ENCODE results near the gene SMARCD2.
A peak's percentile ranks its signal among the peaks of the same experiment; 100 is the strongest.
"Not testable (repeated sequence)": the region's sequence is repeated elsewhere in the genome, so short reads cannot be mapped to it uniquely, and the experiment has no call there.

Gene SMARCD2

DNA sequence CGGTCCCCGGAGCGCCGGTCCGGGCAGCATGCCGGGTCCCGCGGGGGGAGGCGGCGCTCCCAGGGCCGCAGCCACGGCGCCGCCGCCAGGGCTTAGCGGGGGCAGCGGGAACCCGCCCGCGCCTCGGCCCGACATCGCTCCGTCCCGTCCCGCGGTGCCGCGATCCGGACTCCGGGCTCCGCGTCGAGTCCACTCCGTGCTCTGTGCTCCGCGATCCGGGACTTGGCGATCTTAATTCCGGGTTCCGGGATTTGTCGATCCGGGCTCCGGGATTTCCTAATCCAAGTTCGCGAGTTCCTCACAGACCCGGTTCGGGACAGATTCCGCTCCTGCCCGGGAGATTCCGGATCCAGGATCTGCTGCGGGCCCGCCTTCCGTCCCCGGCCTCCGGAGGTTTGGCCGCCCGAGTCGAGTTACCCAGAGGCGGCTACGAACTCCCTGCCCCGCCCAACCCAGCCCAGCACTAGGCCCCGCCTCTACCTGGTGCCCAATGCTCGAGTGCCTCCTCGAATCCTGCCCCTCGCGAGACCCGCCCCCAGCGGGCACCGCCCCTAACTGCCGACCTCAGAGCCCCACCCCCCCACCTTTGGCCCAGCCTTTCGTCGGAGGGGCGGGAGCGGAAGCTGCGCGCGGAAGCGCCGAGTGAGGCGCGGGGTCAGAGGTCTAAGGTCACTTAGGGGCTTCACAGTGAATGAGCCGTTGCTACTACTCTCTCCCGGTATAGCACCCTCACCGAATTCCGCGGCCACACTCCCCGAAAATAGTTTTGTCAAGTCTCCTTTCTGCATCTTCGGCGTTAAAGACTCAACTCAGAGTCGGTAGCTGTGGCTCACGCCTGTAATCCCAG, at the start of gene SMARCD2:
SMARCD2 (minus strand) TSS at position 146 of the 847 bp plus-strand sequence; CDS start at position 135, 11 bp downstream.
- in situ Hi-C loops (cut with HindIII; ENCODE audit: low pct_ligation_motif_present, low pct_unique_long_range_greater_than_20kb, low sequenced_read_pairs) = no loop called here
- peak; percentile 99 for DNase-seq

GRCh38 chr17:63889026-63889848, 46.8 kb upstream of the SMARCD2 start:
- DNase-seq = peak; percentile 45
- in situ Hi-C loops (cut with HindIII; ENCODE audit: low pct_ligation_motif_present, low pct_unique_long_range_greater_than_20kb, low sequenced_read_pairs) = not testable (repeated sequence)

- DNase-seq; in situ Hi-C loops (cut with HindIII; ENCODE audit: low pct_ligation_motif_present, low pct_unique_long_range_greater_than_20kb, low sequenced_read_pairs): not testable (repeated sequence)
Measured at GRCh38 chr17:63885119-63885518, 42.6 kb upstream of the SMARCD2 start.

GRCh38 chr17:63882626-63883126, 40.2 kb upstream of the SMARCD2 start:
- DNase-seq; in situ Hi-C loops (cut with HindIII; ENCODE audit: low pct_ligation_motif_present, low pct_unique_long_range_greater_than_20kb, low sequenced_read_pairs): not testable (repeated sequence)

DNA sequence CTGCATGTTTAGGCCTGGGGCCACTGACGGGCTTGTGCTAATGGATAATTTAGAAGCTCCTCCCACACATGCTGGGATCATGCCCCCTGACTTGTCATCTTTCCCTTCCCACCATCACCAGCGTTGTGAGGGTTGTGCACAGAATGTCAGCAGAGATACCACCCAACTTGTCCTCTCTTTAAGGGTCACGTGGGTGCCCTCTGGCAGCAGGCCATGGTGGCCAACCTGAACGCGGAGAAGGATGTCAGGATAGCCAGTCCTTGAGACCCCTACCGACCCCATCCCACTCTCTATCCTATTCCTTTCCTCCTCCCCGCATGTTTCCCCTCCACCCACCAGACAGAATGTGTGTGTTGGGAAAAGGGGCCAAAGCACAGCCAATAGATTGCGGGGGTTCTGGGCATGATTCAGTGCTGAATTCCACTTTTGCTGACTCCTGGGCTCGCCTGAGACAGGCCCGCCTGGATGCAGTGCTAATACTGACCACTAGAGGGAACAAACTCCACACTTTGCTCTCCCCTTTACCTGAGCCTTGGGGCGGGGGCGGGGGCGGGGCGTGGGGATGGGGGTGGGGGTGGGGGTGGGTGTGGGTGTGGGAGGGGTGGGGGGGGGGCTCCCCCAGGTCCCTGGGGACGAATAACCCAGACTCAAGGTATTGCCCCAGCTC, 39.6 kb upstream of the SMARCD2 start, which contains the start of gene GH2:
GH2 (minus strand) TSS at position 10 of the 667 bp plus-strand sequence. CDS start 143 bp downstream, outside the sequence.
- in situ Hi-C loops (cut with HindIII; ENCODE audit: low pct_ligation_motif_present, low pct_unique_long_range_greater_than_20kb, low sequenced_read_pairs) = no loop called here
- peak; percentile 62 for DNase-seq

DNA sequence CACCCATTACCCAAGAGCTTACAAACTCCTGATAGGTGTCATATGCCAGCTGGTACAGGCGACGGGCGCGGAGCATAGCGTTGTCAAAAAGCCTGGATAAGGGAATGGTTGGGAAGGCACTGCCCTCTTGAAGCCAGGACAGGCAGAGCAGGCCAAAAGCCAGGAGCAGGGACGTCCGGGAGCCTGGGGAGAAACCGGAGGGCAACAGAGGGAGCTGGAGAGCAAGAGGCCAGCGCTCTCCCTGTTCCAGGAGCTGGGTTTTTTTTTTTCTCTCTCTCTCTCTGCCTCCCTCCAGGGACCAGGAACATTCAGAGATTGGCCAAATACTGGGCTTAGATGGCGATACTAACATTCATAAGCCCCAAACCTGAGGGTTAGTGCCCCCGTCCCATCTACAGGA, 38.9 kb upstream of the SMARCD2 start:
- in situ Hi-C loops (cut with HindIII; ENCODE audit: low pct_ligation_motif_present, low pct_unique_long_range_greater_than_20kb, low sequenced_read_pairs); DNase-seq: not testable (repeated sequence)

GRCh38 chr17:63880706-63881105, 38.2 kb upstream of the SMARCD2 start:
- in situ Hi-C loops (cut with HindIII; ENCODE audit: low pct_ligation_motif_present, low pct_unique_long_range_greater_than_20kb, low sequenced_read_pairs) = no loop called here
- no peak for DNase-seq

DNA sequence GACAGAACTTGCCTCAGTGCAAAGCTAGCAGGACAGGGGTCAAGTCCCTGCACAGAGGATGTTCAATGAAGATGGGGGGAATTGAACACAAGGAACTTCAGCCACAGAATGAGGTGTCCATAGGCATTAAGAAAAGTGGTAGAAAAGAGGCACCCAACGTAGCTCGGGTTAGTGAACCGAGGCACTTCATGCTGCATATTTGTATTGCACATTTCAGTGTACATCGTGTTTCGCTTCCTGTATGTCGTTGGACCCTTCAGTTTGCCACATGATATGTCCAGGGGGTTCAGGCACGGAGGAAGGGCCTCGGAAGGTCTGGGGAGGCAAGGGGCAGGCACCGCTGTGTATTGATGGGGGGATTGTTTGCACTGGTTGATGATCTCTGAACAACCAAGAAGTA, 35.9 kb upstream of the SMARCD2 start:
- in situ Hi-C loops (cut with HindIII; ENCODE audit: low pct_ligation_motif_present, low pct_unique_long_range_greater_than_20kb, low sequenced_read_pairs); DNase-seq: not testable (repeated sequence)

GRCh38 chr17:63874693-63875092, 32.2 kb upstream of the SMARCD2 start:
- DNase-seq; in situ Hi-C loops (cut with HindIII; ENCODE audit: low pct_ligation_motif_present, low pct_unique_long_range_greater_than_20kb, low sequenced_read_pairs): not testable (repeated sequence)

DNA sequence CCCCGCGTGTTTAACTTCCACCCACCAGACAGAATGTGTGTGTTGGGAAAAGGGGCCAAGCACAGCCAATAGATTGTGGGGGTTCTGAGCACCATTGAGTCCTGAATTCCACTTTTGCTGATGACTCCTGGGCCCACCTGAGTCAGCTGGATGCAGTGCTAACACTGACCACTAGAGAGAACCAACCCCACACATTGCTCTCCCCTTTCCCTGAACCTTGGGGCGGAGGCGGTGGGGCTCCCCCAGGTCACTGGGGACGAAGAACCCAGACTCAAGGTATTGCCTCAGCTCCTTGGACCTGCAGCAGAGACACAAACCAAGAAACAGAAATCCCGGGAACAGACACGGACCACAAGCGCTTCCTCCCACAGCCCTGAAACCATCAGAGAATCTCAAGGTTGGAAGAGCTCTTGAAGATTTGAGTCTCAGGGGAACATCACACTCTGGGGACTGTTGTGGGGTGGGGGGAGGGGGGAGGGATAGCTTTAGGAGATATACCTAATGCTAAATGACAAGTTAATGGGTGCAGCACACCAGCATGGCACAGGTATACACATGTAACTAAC, 31.7 kb upstream of the SMARCD2 start:
- DNase-seq; in situ Hi-C loops (cut with HindIII; ENCODE audit: low pct_ligation_motif_present, low pct_unique_long_range_greater_than_20kb, low sequenced_read_pairs): not testable (repeated sequence)

DNA sequence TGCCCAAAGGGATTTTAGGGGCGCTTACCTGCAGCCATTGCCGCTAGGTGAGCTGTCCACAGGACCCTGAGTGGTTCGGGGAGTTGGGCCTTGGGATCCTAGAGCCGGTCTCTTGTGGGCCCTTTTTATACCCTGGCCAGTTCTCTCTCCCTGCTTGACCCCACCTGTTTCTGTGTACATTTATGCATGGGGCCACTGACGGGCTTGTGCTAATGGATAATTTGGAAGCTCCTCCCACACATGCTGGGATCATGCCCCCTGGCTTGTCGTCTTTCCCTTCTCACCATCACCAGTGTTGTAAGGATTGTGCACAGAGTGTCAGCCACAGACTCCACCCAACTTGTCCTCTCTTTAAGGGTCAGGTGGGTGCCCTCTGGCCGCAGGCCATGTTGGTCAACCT, 31.1 kb upstream of the SMARCD2 start, which contains the start of gene CSH2:
CSH2 (minus strand) TSS at position 101 of the 400 bp plus-strand sequence; CDS start at position 38, 63 bp downstream.
- DNase-seq; in situ Hi-C loops (cut with HindIII; ENCODE audit: low pct_ligation_motif_present, low pct_unique_long_range_greater_than_20kb, low sequenced_read_pairs): not testable (repeated sequence)

- in situ Hi-C loops (cut with HindIII; ENCODE audit: low pct_ligation_motif_present, low pct_unique_long_range_greater_than_20kb, low sequenced_read_pairs) = not testable (repeated sequence)
- peak; percentile 69 for DNase-seq
Measured at GRCh38 chr17:63871646-63872365, 29.3 kb upstream of the SMARCD2 start.

DNA sequence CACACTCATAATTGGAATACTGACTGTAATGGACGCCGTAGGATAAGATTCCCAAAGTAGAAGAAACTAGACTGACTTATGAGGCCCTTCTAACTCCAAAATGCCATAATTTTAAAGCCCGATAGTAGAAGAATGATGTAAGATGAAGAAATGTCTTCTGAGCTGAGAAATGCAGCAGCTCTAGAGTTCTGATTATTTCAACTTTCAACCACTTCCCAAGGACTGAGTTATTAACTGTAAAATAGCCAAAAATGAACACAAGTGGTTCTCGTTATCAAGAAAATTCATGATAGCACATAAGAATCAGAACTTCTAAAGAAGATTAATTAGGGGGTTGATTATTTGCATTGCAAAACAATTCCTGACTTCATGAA, 27.8 kb upstream of the SMARCD2 start:
- in situ Hi-C loops (cut with HindIII; ENCODE audit: low pct_ligation_motif_present, low pct_unique_long_range_greater_than_20kb, low sequenced_read_pairs) = not testable (repeated sequence)

DNA sequence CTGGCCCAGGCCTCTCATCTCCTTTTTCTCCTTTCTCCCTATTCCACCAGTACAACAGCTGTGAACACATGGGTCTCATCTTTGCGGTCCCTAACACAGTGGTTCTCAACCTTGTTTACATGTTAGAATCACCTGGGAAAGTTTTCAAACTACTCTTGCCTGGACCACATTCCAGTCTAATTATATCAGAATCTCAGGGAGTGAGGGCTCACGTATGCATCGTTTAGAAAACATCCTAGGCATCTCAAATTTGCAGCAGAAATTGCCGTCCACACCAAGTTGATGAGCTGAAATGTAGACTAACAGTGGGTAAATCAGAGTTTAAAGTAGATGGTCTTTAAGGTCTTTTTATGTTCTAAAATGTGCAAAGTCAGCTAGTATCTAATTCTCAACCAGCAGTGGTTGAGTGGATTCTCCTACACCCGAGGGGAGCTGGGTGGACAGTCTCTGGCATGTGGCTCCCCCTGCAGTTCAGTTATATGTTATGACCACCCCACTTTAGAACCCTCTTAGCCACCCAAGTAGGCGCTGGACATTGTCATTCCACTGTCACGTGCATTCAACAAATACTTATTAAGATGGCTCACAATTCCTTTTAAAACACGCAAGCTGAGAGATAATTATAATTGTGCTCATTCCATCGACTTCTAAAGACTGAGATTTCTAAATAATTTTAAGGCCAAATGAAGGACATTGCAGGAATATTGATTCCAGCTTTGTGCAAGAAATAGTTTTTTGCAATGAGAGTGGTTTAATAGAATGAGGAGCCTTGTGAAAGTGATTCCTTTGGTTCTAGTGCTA, 27.2 kb upstream of the SMARCD2 start:
- DNase-seq = peak; percentile 36
- in situ Hi-C loops (cut with HindIII; ENCODE audit: low pct_ligation_motif_present, low pct_unique_long_range_greater_than_20kb, low sequenced_read_pairs) = not testable (repeated sequence)

More for the DNA sequence above, 27.8 kb upstream of the SMARCD2 start:
- DNase-seq = not testable (repeated sequence)

- DNase-seq; in situ Hi-C loops (cut with HindIII; ENCODE audit: low pct_ligation_motif_present, low pct_unique_long_range_greater_than_20kb, low sequenced_read_pairs): not testable (repeated sequence)
Measured at GRCh38 chr17:63866625-63867024, 24.1 kb upstream of the SMARCD2 start.

- no peak for DNase-seq
Measured at GRCh38 chr17:63859257-63859656, 16.8 kb upstream of the SMARCD2 start.

GRCh38 chr17:63856425-63856824, 13.9 kb upstream of the SMARCD2 start:
- in situ Hi-C loops (cut with HindIII; ENCODE audit: low pct_ligation_motif_present, low pct_unique_long_range_greater_than_20kb, low sequenced_read_pairs); DNase-seq: not testable (repeated sequence)

More at GRCh38 chr17:63859257-63859656, 16.8 kb upstream of the SMARCD2 start:
- in situ Hi-C loops (cut with HindIII; ENCODE audit: low pct_ligation_motif_present, low pct_unique_long_range_greater_than_20kb, low sequenced_read_pairs) = no loop called here

Data from ACHN (cell line).